H9 (cell line): ENCODE measurements around the gene NEUROG3. TPM values are rescaled to one million over a fixed set of nuclear protein-coding genes. Genes with fewer than 3 reads are reported as not detected.

ENCODE experiments used
- DNase-seq: peaks from one replicate; pipeline ENCODE4 v3.0.0-alpha.2; 2017
- H2AFZ ChIP-seq: one replicate; pipeline ENCODE4 v1.6.1; 2013; ENCODE audit warnings: mild to moderate bottlenecking, low read length, control low read depth, moderate library complexity
- H2AK5ac ChIP-seq: 2 replicates; pipeline ENCODE4 v1.6.1; 2013; ENCODE audit warnings: low read length, control low read depth, mixed read lengths; ENCODE audit not compliant: insufficient read length
- H2BK120ac ChIP-seq: one replicate; pipeline ENCODE4 v1.6.1; 2013; ENCODE audit warnings: low read depth, mild to moderate bottlenecking, low read length, control low read depth, inconsistent platforms; ENCODE audit not compliant: poor library complexity, severe bottlenecking
- H2BK12ac ChIP-seq: 2 replicates; pipeline ENCODE4 v1.6.1; 2013; ENCODE audit warnings: low read length, control low read depth, mixed read lengths, low read depth; ENCODE audit not compliant: insufficient read length
- H2BK15ac ChIP-seq: 2 replicates; pipeline ENCODE4 v1.6.1; 2013; ENCODE audit warnings: low read depth, low read length, control low read depth
- H2BK20ac ChIP-seq: one replicate; pipeline ENCODE4 v1.6.1; 2013; ENCODE audit warnings: low read depth, mild to moderate bottlenecking, low read length, control low read depth, inconsistent platforms; ENCODE audit not compliant: poor library complexity, severe bottlenecking
- H2BK5ac ChIP-seq: 2 replicates; pipeline ENCODE4 v1.6.1; 2013; ENCODE audit warnings: low read length, control low read depth, mixed read lengths; ENCODE audit not compliant: insufficient read length
- H3K14ac ChIP-seq: 2 replicates; pipeline ENCODE4 v1.6.1; 2013; ENCODE audit warnings: low read length, control low read depth; ENCODE audit not compliant: insufficient read depth
- H3K18ac ChIP-seq: 2 replicates; pipeline ENCODE4 v1.6.1; 2013; ENCODE audit warnings: low read depth, mild to moderate bottlenecking, mixed read lengths, low read length, control low read depth; ENCODE audit not compliant: insufficient read length
- H3K23ac ChIP-seq: 2 replicates; pipeline ENCODE4 v1.6.1; 2013; ENCODE audit warnings: low read length, control low read depth, mixed read lengths, low read depth; ENCODE audit not compliant: insufficient read length
- H3K23me2 ChIP-seq: 2 replicates; pipeline ENCODE4 v1.6.1; 2013; ENCODE audit warnings: low read depth, mild to moderate bottlenecking, mixed read lengths, low read length, control low read depth; ENCODE audit not compliant: insufficient read length, poor library complexity, severe bottlenecking
- H3K27ac ChIP-seq: 2 replicates; pipeline ENCODE4 v1.5.1; 2013; ENCODE audit warnings: low read length, control low read depth, mixed read lengths, low read depth; ENCODE audit not compliant: insufficient read length
- H3K27me3 ChIP-seq: 2 replicates; pipeline ENCODE4 v1.6.1; 2013; ENCODE audit warnings: low read length, control low read depth, inconsistent platforms; ENCODE audit not compliant: insufficient read depth
- H3K4ac ChIP-seq: 2 replicates; pipeline ENCODE4 v1.6.1; 2013; ENCODE audit warnings: low read depth, mild to moderate bottlenecking, control low read depth, inconsistent platforms, low read length, moderate library complexity
- H3K4me1 ChIP-seq: 2 replicates; pipeline ENCODE4 v1.6.1; 2013; ENCODE audit warnings: low read length, control low read depth, inconsistent platforms; ENCODE audit not compliant: insufficient read depth
- H3K4me2 ChIP-seq: 2 replicates; pipeline ENCODE4 v1.6.1; 2013; ENCODE audit warnings: low read length, control low read depth, mixed read lengths; ENCODE audit not compliant: insufficient read length, insufficient read depth
- H3K56ac ChIP-seq: 2 replicates; pipeline ENCODE4 v1.6.1; 2013; ENCODE audit warnings: low read depth, mild to moderate bottlenecking, mixed read lengths, low read length, control low read depth; ENCODE audit not compliant: insufficient read length
- H3K79me1 ChIP-seq: 2 replicates; pipeline ENCODE4 v1.6.1; 2013; ENCODE audit warnings: low read depth, mild to moderate bottlenecking, moderate library complexity, low read length, control low read depth, inconsistent platforms; ENCODE audit not compliant: insufficient read depth, poor library complexity, severe bottlenecking
- H3K79me2 ChIP-seq: 2 replicates; pipeline ENCODE4 v1.6.1; 2013; ENCODE audit warnings: low read length, control low read depth, inconsistent platforms; ENCODE audit not compliant: insufficient read depth
- H3K9ac ChIP-seq: 2 replicates; pipeline ENCODE4 v1.6.1; 2013; ENCODE audit warnings: low read length, control low read depth, mixed read lengths; ENCODE audit not compliant: insufficient read length; ENCODE audit errors: extremely low read depth
- H3K9me3 ChIP-seq: one replicate; pipeline ENCODE4 v1.6.1; 2013; ENCODE audit warnings: low read depth, low read length, inconsistent platforms; ENCODE audit not compliant: control insufficient read depth
- H3T11ph ChIP-seq: one replicate; pipeline ENCODE4 v1.6.1; 2013; ENCODE audit warnings: mild to moderate bottlenecking, low read length, control low read depth, inconsistent platforms
- H4K20me1 ChIP-seq: one replicate; pipeline ENCODE4 v1.6.1; 2013; ENCODE audit not compliant: control insufficient read depth, insufficient read length, insufficient read depth
- H4K5ac ChIP-seq: 2 replicates; pipeline ENCODE4 v1.6.1; 2013; ENCODE audit warnings: low read depth, mild to moderate bottlenecking, mixed read lengths, low read length, control low read depth; ENCODE audit not compliant: insufficient read length
- H4K8ac ChIP-seq: replicated peaks from 2 replicates; pipeline ENCODE4 v1.6.1; 2013; ENCODE audit warnings: low read length, control low read depth, mixed read lengths, low read depth; ENCODE audit not compliant: insufficient read length
- H4K91ac ChIP-seq: 2 replicates; pipeline ENCODE4 v1.6.1; 2013; ENCODE audit warnings: low read depth, mild to moderate bottlenecking, moderate library complexity, mixed read lengths, low read length, control low read depth; ENCODE audit not compliant: insufficient read length
- H3K27ac Mint-ChIP-seq, 3 experiments: 2 replicates in 2 of 3; 3 replicates in 1 of 3; pipeline ENCODE4 v1.8.0; 2020 to 2021; ENCODE audit warnings: mixed read lengths in 3 of 3, mild to moderate bottlenecking in 1 of 3, moderate library complexity in 1 of 3
- H3K27me3 Mint-ChIP-seq: 2 replicates; pipeline ENCODE4 v1.8.0; 2021; ENCODE audit warnings: low read depth, mild to moderate bottlenecking, moderate library complexity, mixed read lengths
- H3K36me3 Mint-ChIP-seq, 3 experiments: 2 replicates in 2 of 3; 3 replicates in 1 of 3; pipeline ENCODE4 v1.8.0; 2020 to 2021; ENCODE audit warnings: low read depth in 3 of 3, mixed read lengths in 3 of 3; ENCODE audit not compliant: insufficient read depth in 1 of 3
- H3K4me1 Mint-ChIP-seq, 2 experiments: 2 replicates each; pipeline ENCODE4 v1.8.0; 2020; ENCODE audit warnings: mixed read lengths in 2 of 2
- H3K4me3 Mint-ChIP-seq, 2 experiments: 2 replicates in 1 of 2; 3 replicates in 1 of 2; pipeline ENCODE4 v1.8.0; 2020 to 2021; ENCODE audit warnings: mild to moderate bottlenecking in 2 of 2, mixed read lengths in 2 of 2, moderate library complexity in 1 of 2
- H3K9me3 Mint-ChIP-seq, 2 experiments: 2 replicates in 1 of 2; 3 replicates in 1 of 2; pipeline ENCODE4 v1.8.0; 2020; ENCODE audit warnings: mild to moderate bottlenecking in 2 of 2, mixed read lengths in 2 of 2, moderate library complexity in 1 of 2
- WGBS: extraction: QIAGEN DNeasy Blood & Tissue Kit; methylation state at CpG from one replicate; pipeline ENCODE4 v1.1.7; 2013; ENCODE audit warnings: missing lambda C conversion rate, low lambda C conversion rate, mixed read lengths; ENCODE audit not compliant: insufficient read length; ENCODE audit errors: extremely low coverage; 5-methylcytosine and 5-hydroxymethylcytosine counted together
- total RNA-seq: library from RNA; stranded (reverse); gene quantifications from 2 replicates; pipeline ENCODE4 v1.2.1, GENCODE V29; 2021
- TF ChIP-seq, protein P1 (sequence below): fragments of 200-600 bp; sonication (generic); conservative IDR thresholded peaks from 3 replicates; pipeline ENCODE4 v1.8.0; 2021; ENCODE audit warnings: antibody characterized with exemption, mild to moderate bottlenecking

Gene NEUROG3
- total RNA-seq, 1 experiment from 2014 or later: not detected

DNA sequence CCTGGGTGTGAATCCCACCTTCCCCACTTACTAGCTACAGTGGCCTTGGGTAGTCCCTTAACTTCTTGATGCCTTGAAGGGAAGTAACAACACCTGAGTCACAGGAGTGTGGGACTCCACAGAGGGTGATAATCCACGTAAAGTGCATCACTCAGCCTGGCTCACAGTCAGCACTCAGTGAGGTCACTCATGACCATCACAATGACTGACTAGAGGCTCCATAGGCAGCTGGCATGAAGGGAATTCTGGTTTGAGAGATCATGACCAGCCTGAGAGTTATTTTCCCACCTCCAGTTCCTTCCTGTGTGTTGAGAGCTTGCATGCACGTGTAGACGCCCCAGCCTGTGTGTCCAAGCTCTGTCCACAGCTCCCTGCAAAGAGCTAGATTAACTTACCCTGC is 34.8 kb downstream of the NEUROG3 start:
- WGBS: no CpG with 5 or more reads among the region's 3 CpGs
- Mint-ChIP-seq H3K4me1 (peaks cover 0 to 7% of the 10 kb centered on the region in 2 experiments; a peak in 2 of 4 replicates), H3K4me3 (no peak overlapping the region), H3K27me3 (peaks cover 67% of the 10 kb centered on the region), H3K27ac (no peak overlapping the region), H3K9me3 (peaks cover 41 to 44% of the 10 kb centered on the region in 2 experiments), H3K36me3 (peaks cover 19 to 36% (median 21%) of the 10 kb centered on the region in 3 experiments)
- Histone ChIP-seq H2BK5ac (no peak overlapping the region), H2BK20ac (no peak overlapping the region), H3K4me2 (no peak overlapping the region), H3T11ph (no peak overlapping the region), H4K8ac (no peak overlapping the region), H3K9me3 (peaks cover 17% of the 10 kb centered on the region), H4K5ac (no peak overlapping the region), H3K79me2 (no peaks in the 10 kb centered on the region), H2BK120ac (no peak overlapping the region), H3K23ac (no peak overlapping the region), H3K14ac (no peak overlapping the region), H3K56ac (no peak overlapping the region), H3K4me1 (no peaks in the 10 kb centered on the region), H2AFZ (no peak overlapping the region), H2BK12ac (no peak overlapping the region), H3K27me3 (no peaks in the 10 kb centered on the region), H3K23me2 (no peaks in the 10 kb centered on the region), H4K20me1 (no peaks in the 10 kb centered on the region), H2BK15ac (no peak overlapping the region), H3K27ac (no peak overlapping the region), H2AK5ac (no peak overlapping the region), H3K9ac (no peak overlapping the region), H4K91ac (no peak overlapping the region), H3K18ac (no peak overlapping the region), H3K4ac (no peak overlapping the region), H3K79me1 (no peaks in the 10 kb centered on the region)
- DNase-seq: no peak
- TF ChIP-seq, protein P1, sequence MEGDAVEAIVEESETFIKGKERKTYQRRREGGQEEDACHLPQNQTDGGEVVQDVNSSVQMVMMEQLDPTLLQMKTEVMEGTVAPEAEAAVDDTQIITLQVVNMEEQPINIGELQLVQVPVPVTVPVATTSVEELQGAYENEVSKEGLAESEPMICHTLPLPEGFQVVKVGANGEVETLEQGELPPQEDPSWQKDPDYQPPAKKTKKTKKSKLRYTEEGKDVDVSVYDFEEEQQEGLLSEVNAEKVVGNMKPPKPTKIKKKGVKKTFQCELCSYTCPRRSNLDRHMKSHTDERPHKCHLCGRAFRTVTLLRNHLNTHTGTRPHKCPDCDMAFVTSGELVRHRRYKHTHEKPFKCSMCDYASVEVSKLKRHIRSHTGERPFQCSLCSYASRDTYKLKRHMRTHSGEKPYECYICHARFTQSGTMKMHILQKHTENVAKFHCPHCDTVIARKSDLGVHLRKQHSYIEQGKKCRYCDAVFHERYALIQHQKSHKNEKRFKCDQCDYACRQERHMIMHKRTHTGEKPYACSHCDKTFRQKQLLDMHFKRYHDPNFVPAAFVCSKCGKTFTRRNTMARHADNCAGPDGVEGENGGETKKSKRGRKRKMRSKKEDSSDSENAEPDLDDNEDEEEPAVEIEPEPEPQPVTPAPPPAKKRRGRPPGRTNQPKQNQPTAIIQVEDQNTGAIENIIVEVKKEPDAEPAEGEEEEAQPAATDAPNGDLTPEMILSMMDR: no peak
